AG04450 (cell line): ENCODE data around the gene TNKS1BP1. TPM values are rescaled to one million over a fixed set of nuclear protein-coding genes. Genes with fewer than 3 reads are reported as not detected.

ENCODE experiments used
- CTCF ChIA-PET: fragments of 300-600, 350-600 bp; formaldehyde crosslinking; extraction: SDS; loops from one replicate; lab custom pipeline; 2022; ENCODE audit warnings: antibody characterized with exemption, inconsistent platforms; lab: Charles Lee
- POLR2A ChIA-PET: fragments of 350-600 bp; formaldehyde crosslinking; extraction: SDS; loops from one replicate; lab custom pipeline; 2021; ENCODE audit warnings: antibody characterized with exemption, inconsistent platforms; lab: Yijun Ruan, JAX
- DNase-seq: peaks from one replicate; pipeline ENCODE4 v3.0.0-alpha.2; 2011; ENCODE audit warnings: low read depth, low spot score
- H3K27ac ChIP-seq: one replicate; pipeline ENCODE4 v1.5.1; 2012; ENCODE audit warnings: low read depth, low read length, control low read depth
- H3K27me3 ChIP-seq: one replicate; pipeline ENCODE4 v1.6.0; 2012; ENCODE audit warnings: low read length; ENCODE audit not compliant: control insufficient read depth, insufficient read depth
- H3K4me3 ChIP-seq: 2 replicates; pipeline ENCODE4 v1.5.1; 2011; ENCODE audit warnings: mild to moderate bottlenecking, low read depth, low read length, control low read depth
- H3K9me3 ChIP-seq: 2 replicates; pipeline ENCODE4 v1.5.1; 2012; ENCODE audit warnings: low read length; ENCODE audit not compliant: control insufficient read depth, insufficient read depth
- CTCF ChIP-seq: IDR thresholded peaks from 2 replicates; pipeline ENCODE4 v1.5.1; 2011; ENCODE audit warnings: low read depth, low read length, control low read depth, inconsistent platforms
- polyA plus RNA-seq: library from polyadenylated mRNA; depleted of rRNA; stranded (reverse); fragments of >200 nt; gene quantifications from 2 replicates; pipeline ENCODE4 v1.2.3, GENCODE V29; 2011

Gene TNKS1BP1
- polyA plus RNA-seq, 1 experiment, result 59.4 TPM

GRCh38 chr11:57358991-57359390 lies 34.2 kb upstream of the TNKS1BP1 start:
- no peak overlapping the region for H3K4me3 ChIP-seq
- H3K27me3 ChIP-seq, result peaks cover 38% of the 10 kb centered on the region
- ChIA-PET POLR2A (no interaction called here), CTCF (interaction anchor here (3.4 kb wide), 1 partner anchor 13 kb away, joined by 12 read pairs; no protein-coding TSS in a partner anchor)
- TF ChIP-seq CTCF, result no peak
- H3K9me3 ChIP-seq, result no peaks in the 10 kb centered on the region
- H3K27ac ChIP-seq, result no peak overlapping the region
- DNase-seq, result no peak

- CTCF ChIA-PET, result interaction anchor here (3.4 kb wide), 1 partner anchor 13 kb away, joined by 12 read pairs; no protein-coding TSS in a partner anchor
- Histone ChIP-seq H3K9me3 (no peaks in the 10 kb centered on the region), H3K27ac (no peak overlapping the region), H3K4me3 (no peak overlapping the region), H3K27me3 (peaks cover 37% of the 10 kb centered on the region)
- POLR2A ChIA-PET, result no interaction called here
- no peak for DNase-seq
- TF ChIP-seq CTCF, result no peak
Observed at GRCh38 chr11:57358543-57358961, 33.8 kb upstream of the TNKS1BP1 start.

- Histone ChIP-seq H3K9me3 (no peaks in the 10 kb centered on the region), H3K4me3 (no peak overlapping the region), H3K27ac (no peak overlapping the region), H3K27me3 (peaks cover 37% of the 10 kb centered on the region)
- ChIA-PET POLR2A (no interaction called here), CTCF (interaction anchor here (1.0 to 3.4 kb wide), 3 partner anchors 12 to 102 kb away, joined by 3 to 12 read pairs (median 4); partner anchors contain the start of gene RTN4RL2)
- TF ChIP-seq CTCF, result no peak
- DNase-seq, result no peak
Observed at GRCh38 chr11:57357856-57358255, 33.1 kb upstream of the TNKS1BP1 start.

- H3K9me3 ChIP-seq, result no peaks in the 10 kb centered on the region
- no peak for DNase-seq
- H3K27me3 ChIP-seq, result peaks cover 37% of the 10 kb centered on the region
- no peak for TF ChIP-seq CTCF
- H3K4me3 ChIP-seq, result no peak overlapping the region
- no peak overlapping the region for H3K27ac ChIP-seq
- POLR2A ChIA-PET, result no interaction called here
- CTCF ChIA-PET, result interaction anchor here (1.0 to 3.4 kb wide), 3 partner anchors 12 to 103 kb away, joined by 3 to 12 read pairs (median 4); partner anchors contain the start of gene RTN4RL2
Observed at GRCh38 chr11:57357310-57357709, 32.6 kb upstream of the TNKS1BP1 start.

GRCh38 chr11:57356268-57356667 lies 31.5 kb upstream of the TNKS1BP1 start:
- Histone ChIP-seq H3K27me3 (peaks cover 35% of the 10 kb centered on the region), H3K4me3 (no peak overlapping the region), H3K27ac (no peak overlapping the region), H3K9me3 (no peaks in the 10 kb centered on the region)
- DNase-seq, result no peak
- ChIA-PET CTCF (interaction anchor here (3.4 kb wide), 1 partner anchor 11 kb away, joined by 12 read pairs; no protein-coding TSS in a partner anchor), POLR2A (no interaction called here)
- no peak for TF ChIP-seq CTCF
